Stimulated activated CD4-positive, alpha-beta T cell treated with anti-CD3 and anti-CD28 coated beads, Interleukin-1b, Interleukin-23, amount 100 ng/mL, for 4 hours (primary cell): Measurements from ENCODE around the gene GTPBP10.
"Not testable (repeated sequence)": the region's sequence is repeated elsewhere in the genome, so short reads cannot be mapped to it uniquely, and the experiment has no call there.

ENCODE experiments used
- DNase-seq, 2 donors: peaks; one replicate each; pipeline ENCODE4 v3.0.0-alpha.2; 2020; ENCODE audit warnings: low read depth in 2 of 2

Gene GTPBP10, protein sequence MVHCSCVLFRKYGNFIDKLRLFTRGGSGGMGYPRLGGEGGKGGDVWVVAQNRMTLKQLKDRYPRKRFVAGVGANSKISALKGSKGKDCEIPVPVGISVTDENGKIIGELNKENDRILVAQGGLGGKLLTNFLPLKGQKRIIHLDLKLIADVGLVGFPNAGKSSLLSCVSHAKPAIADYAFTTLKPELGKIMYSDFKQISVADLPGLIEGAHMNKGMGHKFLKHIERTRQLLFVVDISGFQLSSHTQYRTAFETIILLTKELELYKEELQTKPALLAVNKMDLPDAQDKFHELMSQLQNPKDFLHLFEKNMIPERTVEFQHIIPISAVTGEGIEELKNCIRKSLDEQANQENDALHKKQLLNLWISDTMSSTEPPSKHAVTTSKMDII

DNA sequence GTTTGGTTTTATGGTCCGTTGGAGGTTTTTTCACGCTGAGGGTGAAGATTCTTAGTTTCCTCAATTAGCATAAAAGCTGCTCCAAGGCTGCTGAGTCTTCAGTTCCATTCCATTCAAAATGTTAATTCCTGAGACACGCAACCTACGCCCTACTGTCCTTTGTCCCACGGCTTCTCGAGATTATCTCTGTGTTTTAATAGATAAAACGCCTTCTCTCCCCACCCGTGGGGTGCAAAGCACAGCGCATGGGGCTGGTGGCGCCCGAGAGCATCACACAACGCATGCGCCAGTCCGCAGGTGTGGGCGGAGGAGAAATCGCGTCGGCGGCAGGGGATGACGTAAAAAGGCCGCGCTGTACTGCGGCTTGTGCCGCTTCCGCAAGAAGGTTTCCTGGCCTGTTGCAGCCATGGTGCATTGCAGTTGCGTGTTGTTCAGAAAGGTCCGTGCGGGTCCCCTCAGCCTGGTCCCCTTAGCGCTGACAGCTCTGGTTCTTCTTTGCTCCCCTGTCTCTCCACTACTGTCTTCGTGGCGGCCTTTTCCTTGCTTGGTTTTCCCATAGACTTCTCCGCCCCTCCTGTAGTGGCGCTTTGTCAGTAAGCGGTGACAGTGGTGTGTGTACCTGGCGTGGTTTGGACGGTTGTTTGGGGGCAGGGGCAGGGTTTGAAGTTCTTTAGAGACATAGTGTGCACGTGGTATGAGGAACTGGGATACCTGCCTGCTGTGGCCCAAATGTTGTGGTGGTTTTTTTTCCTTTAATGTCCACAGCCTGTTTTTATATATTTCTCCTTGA is at the start of gene GTPBP10:
GTPBP10 (plus strand) TSS at position 381 of the 790 bp plus-strand sequence; CDS start at position 407, 26 bp downstream.
- DNase-seq, result peak; percentile 95 to 97

DNA sequence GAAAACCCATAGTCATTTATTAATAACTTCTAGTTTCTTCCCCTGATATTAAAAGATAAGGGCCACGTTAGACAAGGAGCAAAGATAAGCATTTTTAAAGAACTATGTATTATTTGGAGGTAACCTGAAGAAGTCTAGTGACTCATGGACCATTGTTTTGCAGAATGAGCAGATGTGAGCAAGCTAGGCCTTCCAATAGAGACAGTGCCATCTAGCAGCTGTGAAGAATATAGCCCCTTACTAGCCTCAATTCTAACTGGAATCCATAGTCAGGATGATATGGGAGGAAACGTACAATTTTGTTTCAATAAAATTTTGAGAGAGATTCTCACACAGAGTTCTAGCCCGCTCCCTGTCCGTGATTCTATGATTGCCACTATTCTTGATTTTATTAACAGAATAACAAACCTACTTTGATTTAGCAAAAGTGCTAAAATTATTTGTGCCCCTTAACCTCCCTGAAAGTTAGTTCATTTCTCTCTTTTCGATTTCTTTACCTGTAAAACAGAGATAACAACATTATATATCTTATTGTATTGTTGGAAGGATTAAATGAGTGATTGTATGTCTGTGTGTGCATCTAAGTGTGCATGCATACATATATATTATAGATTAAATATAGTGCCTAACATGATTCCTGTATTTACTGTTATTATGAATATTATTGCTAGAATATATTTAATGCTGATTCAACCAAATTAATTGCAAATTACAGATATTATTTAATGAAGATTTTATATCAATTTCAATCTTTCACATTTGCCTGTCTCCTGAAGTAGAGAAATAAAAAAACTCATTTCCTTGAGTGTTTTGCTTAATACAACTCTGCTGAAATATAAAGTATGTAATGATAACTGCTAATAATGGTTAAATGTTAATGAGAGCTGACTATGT is 48.1 kb upstream of the GTPBP10 start:
- DNase-seq, result no peak

DNA sequence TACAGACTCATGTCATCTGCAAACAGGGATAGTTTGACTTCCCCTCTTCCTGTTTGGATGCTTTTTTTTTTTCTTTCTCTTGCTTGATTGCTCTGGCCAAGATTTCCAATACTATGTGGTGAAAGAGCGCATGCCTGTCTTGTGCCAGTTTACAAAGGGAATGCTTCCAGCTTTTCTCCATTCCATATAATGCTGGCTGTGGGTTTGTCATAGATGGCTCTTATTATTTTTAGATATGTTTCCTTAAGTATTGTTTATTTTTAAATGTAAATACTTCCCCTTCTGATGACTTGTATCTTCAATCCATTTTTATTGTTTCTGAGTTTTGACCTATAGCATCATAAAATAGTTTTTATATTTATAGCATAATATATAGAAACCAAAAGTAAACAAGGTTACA is 43.3 kb upstream of the GTPBP10 start:
- DNase-seq, result no peak

DNA sequence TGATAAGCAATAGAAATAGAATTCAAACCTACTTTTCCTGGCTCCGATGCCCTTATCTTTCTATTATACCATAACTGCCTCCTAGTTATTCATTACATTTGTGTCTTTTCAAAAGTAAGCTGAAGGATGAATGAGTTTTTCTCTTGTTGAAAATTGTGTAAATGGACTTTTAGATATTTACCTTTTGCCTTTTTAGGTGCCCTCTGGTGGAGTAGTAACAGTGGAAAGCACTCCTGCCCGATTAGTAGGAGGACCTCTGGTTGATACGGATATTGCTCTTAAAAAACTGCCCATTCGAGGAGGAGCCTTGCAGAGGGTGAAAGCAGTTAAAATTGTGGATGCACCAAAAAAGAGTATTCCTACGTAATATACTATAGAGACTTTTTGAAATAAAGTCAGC is 36.6 kb upstream of the GTPBP10 start:
- DNase-seq, result no peak

DNA sequence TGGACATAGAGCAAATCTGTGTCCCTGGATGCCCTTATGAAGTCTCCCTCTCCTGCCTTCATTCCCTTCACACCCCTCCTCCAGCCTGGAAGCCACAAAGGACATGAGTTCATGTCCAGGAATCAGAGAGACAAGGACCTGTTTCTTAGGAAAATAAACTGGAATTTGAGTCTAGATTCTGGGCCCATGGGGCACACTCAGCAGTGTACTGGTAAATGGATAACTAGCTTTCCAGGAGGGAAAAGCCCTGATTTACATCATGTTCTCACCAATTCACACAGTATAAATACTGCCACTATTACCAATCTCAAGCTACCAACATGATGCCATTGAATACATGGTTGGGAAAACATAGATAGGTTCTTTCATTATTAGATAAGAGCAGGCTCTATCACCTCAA is 35.3 kb upstream of the GTPBP10 start:
- no peak for DNase-seq

DNA sequence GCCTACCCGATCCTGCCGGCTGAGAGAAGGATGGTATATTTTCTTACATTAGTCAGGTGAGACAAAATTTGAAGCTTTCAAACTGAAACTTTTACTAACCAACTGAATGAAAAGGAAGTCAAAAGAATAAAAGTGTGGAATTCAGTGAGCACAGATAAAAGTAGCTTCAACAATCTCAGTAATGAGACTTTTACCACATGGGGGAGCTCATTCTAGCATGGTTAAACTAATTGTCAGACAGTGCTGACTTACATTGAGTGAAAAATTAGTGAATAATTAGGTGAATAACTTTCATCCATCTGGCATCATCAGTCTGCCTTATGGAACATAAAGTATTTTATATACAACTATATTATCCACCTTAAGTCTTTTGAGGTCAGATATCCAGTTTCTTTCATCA is 33.8 kb upstream of the GTPBP10 start:
- no peak for DNase-seq

DNA sequence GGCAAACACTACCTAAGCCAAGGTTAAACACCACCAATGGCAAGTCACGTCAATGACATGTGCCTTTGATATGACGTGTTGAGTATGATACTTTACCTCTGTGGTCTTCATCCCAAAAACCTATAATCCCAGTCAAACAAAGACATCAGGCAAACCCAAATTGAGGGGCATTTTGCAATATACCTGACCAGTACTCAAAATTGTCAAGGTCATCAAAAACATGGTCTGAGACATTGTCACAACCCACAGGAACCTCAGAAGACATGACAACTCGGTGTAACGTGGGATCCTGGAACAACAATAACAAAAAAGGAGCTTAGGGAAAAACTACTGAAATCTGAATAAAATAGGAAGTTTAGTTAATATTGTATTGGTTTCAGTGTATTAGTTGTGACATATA is 32.6 kb upstream of the GTPBP10 start:
- no peak for DNase-seq

DNA sequence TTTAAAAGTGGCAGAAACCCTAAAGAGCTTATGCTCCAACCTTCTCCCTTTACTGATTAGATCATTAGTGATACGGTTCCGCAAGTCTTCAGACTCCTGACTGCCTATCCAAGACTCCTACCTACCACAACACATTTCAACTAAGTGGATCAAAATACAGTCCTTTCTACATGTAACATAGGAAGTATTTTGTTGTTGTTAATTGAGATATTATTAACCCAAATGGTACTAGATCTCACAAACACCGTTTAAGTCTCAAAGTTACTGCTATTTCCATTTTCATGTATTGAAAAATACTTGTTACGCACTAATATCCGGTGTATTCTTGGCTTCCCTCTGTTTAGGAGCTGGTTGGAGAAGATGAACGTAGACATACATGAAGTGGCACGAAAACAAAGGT is 26.5 kb upstream of the GTPBP10 start:
- no peak for DNase-seq

DNA sequence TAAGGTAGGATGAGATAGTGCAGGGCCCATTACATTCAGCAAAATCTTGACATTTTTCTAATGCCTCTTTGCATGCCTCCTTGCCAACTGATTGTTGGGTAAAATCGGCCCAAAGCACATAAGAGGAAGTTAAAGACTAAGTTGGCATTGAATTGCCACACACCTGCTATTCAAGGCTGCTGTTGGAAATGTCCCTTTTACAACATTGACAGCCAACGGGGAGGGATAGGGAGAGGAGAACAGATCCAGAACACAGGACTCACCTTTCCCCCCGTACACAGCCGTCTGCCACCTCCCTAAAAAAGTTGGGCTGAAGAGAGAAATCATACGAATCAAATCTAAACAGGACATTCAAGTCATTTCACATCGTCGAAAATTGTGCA is 26.1 kb upstream of the GTPBP10 start:
- DNase-seq, result no peak

DNA sequence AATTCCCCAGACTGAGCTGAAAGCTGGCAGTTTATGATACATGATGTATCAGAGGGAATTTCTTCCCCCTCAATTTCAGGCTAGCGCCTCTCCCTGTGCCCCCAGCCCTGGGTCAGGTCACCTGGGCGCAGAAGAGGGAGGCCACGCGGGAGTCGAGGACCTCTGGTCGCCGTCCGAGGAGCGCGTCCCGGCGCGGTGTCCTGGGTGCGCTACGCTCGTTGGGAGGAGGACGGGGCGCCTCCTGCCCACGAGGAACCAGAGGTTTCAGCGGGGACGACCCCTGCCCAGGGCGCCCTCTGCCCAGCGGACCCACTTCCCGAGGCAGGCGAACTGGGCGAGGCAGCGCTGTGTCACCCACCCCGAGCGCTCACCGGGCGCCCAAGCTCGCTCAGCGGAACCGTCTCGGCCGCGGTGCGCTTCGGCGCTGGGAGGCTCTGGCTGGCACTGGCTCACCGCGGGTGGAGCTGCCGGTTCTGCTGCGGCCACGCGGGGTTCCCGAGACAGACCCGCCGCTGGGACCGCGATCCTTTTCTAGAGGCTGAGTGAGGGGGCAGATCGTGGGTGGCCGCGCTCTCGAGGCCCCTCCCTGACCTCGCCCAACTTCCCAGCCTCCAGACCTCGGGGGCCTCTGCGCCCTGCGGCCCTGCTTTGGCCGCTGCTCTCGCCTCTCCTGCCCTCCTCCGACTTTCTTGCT is 25.6 kb upstream of the GTPBP10 start, which contains the start of gene FAM237B:
FAM237B (minus strand) TSS at position 504 of the 694 bp plus-strand sequence. CDS start 1,556 bp downstream, outside the sequence.
- DNase-seq, result no peak

DNA sequence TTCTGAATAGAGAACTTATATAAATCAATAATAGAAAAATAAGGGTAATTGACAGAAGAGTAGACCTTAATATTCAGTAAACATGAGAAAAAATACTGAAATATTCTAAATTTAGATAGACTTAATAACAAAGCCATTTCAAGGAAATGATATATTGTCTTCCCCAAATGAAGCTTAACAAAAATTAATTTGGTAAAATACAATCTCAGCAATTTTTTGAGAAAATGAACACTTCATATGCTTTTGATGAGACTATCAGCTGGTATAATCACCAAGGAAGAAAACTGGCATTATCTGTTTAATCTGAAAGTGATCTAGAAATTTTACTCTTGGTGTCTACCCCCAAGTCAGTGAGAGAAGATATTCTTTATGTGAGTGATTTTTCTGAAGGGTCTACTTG is 23.7 kb upstream of the GTPBP10 start:
- DNase-seq, result no peak

DNA sequence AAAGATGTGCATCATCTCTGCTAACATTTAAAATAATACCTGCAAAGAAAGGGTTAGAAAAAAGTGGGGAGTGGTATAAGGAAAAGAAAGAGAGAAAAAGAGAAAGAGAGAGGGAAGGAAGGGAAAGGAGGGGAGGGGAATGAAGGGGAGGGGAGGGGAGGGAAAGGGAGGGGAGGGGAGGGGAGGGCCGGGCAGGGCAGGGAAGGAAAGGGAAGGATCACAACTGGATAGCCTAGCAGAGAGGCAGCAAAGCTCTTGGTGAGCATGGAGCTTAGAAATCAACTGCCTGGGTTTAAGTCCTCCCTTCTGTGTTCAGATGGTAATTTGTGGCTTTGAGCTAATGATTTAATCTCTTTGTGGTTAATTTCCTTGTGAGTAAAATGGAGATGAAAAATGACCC is 20.0 kb upstream of the GTPBP10 start:
- no peak for DNase-seq

DNA sequence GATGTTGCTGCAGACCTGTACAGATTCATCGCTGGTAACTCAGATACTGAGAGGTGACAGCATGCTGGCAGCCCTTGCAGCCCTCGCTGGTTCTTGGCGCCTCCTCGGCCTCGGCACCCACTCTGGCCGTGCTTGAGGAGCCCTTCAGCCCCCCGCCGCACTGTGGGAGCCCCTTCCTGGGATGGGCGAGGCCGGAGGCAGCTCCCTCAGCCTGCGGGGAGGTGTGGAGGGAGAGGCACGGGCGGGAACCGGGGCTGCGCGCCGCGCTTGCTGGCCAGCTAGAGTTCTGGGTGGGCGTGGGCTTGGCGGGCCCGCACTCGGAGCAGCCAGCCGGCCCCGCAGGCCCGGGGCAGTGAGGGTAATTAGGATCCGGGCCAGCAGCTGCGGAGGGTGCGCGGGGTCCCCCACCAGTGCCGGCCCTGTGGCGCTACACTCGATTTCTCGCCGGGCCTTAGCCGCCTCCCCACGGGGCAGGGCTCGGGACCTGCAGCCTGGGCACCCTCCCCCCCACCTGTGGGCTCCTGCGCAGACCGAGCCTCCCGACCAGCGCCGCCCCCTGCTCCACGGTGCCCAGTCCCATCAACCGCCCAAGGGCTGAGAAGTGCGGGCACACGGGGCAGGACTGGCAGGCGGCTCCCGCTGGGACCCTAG is 12.2 kb upstream of the GTPBP10 start:
- DNase-seq, result no peak

DNA sequence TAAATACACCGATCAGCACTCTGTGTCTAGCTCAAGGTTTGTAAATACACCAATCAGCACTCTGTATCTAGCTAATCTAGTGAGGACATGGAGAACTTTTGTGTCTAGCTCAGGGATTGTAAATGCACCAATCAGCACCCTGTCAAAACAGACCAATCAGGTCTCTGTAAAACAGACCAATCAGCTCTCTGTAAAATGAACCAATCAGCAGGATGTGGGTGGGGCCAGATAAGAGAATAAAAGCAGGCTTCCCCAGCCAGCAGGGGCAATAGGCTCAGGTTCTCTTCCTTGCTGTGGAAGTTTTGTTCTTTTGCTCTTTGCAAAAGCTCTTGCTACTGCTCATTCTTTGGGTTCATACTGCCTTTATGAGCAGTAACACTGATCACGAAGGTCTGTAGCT is 11.6 kb upstream of the GTPBP10 start:
- DNase-seq, result not testable (repeated sequence)

DNA sequence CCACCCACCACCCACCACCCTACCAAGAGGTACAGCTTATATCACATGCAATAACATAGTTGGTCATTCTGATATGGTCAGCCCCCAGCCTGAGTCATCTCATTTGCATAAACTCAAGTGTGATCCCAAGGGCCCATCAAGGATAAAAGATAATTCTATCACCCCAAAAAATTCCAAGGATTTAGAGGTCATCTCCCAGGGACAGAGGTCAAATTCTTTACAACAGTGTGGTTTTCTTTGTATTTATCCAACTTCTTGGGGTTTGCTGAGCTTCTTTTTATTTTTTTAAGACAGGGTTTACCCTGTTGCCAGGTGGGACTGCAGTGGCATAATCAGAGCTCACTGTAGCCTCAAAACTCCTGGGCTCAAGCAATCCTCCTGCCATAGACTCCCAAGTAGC is 9.4 kb upstream of the GTPBP10 start:
- no peak for DNase-seq

DNA sequence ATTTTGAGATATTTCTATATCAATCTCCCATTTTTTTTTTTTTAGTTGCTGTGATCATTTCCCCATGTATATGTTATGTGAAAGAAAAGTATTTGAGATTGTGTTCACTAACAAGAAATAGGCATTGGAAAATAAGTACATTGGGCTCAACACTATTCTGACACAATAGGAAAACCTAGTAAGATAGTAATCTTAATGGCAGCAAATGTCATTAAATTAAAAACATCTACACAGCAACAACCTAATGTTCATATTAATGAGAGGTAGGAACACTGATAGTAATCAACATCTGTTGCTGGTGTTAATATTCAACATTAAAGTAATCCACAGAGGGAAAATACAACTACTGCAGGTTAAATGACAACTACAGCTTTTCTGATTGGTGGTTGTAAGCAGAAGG is 1.5 kb upstream of the GTPBP10 start:
- DNase-seq, result no peak

DNA sequence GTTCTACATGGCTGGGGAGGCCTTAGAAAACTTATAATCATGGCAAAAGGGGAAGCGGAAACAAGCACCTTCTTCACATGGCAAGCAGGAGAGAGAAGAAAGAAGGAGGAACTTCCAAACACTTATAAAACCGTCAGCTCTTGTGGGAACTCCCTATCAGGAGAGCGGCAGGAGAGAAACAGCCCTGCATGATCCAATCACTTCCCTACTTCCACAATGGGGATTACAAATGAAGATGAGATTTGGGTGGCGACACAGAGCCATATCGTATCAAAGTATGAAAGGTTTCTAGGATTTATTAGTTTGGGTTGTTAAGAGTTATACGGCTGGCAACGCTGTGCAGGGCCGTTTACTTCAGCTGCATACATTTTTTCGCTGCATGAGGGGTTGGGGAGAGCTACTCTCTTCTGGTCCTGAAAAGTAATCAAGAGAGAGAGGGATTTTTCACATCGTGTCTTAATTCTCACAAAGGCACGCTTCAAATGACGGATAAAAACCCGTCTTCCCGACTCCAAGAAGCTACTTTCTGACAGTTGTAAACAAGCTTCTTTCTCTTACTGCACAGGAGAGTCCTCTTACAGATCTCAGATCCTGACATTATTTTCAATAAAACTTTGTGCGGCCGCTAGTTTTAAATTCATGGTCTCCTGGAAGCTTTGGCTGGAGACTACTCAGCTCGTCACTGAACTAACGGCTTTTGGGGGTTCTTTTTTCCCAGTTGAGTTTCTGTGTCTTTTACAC is 751 bp upstream of the GTPBP10 start:
- no peak for DNase-seq

DNA sequence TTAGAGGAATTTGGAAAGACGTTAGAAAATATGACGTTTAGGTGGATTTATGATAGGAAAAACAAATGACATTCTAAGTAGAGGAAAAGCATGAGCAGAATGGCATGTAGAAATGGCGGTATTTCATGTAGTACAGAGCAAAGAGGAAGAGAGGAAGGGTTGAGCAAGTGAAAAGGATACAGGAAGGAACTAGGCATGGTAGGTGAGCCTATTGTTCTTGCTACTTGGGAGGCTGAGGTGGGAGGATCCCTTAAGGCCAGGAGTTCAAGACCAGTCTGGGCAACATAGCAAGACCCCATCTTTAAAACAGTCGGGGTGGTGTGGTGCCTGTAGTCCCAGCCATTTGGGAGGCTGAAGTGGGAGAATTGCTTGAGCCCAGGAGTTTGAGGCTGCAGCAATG is 1.2 kb downstream of the GTPBP10 start:
- no peak for DNase-seq

DNA sequence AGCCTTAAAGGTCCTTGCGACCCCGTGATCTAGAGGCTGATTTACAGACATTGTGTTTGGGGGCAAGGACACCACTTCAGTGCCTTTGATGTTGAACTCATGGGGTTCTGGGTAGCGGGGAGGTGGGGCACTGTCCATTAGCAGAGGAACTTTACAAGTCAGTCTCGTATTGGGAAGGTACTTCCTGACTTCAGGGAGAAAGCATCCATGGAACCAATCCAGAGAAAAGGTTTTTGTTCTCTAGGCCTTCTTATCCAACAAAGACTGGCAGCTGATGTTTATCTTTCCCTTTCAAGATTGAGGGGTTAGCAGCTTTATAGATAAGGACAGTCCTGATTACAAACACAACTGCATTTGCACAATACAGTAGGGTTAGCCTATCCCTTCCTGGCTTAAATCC is 2.8 kb downstream of the GTPBP10 start:
- DNase-seq, result no peak

DNA sequence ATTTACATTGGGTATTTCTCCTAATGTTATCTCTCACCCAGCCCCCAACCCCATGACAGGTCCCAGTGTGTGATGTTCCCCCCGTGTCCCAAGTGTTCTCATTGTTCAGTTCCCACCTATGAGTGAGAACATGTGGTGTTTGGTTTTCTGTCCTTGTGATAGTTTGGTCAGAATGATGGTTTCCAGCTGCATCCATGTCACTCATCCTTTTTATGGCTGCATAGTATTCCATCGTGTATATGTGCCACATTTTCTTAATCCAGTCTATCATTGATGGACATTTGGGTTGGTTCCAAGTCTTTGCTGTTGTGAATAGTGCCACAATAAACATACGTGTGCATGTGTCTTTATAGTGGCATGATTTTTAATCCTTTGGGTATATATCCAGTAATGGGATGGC is 3.5 kb downstream of the GTPBP10 start:
- DNase-seq, result not testable (repeated sequence)
